K562 (cell line): ENCODE data around the gene DPY19L3. TPM values are rescaled to one million over a fixed set of nuclear protein-coding genes. Genes with fewer than 3 reads are reported as not detected.

Experiments
- ATAC-seq: fragments of 200-7000 bp; cut with Tn5 transposase; 3 replicates; pipeline ENCODE4 v1.9.1; 2020; ENCODE audit warnings: moderate library complexity
- BruUV-seq: library from RNA; stranded (reverse); fragments of 400-500 nt; replicated peaks from 2 replicates; lab custom pipeline; 2021; lab: Mats Ljungman, UMichigan
- CTCF ChIA-PET: fragments of 300-600 bp; formaldehyde crosslinking; extraction: SDS; loops from one replicate; lab custom pipeline; 2021; ENCODE audit warnings: low intra/inter-chr PET ratio; lab: Yijun Ruan, JAX
- POLR2A ChIA-PET: fragments of 300-600, 350-650 bp; sonication (Branson Sonifier 250); formaldehyde crosslinking; extraction: SDS; loops from one replicate; lab custom pipeline; 2021; ENCODE audit warnings: antibody characterized with exemption, inconsistent platforms; lab: Yijun Ruan, JAX
- DNase-seq, 4 experiments: peaks; one replicate each; pipeline versions ENCODE4 v3.0.0 to v3.0.0-alpha.2; 2011 to 2018; ENCODE audit warnings: low spot score in 3 of 4, mixed read lengths in 3 of 4; ENCODE audit errors: extremely low read depth in 1 of 4
- FAIRE-seq: peaks from 2 replicates; lab custom pipeline; 2011; peaks lifted over from hg19 to GRCh38; lab: Jason Lieb, UNC
- H2AFZ ChIP-seq: 2 replicates; pipeline ENCODE4 v1.6.0; 2011; ENCODE audit warnings: low read depth, low read length, control low read depth, inconsistent platforms
- H3K27ac ChIP-seq: fragments of 200-600 bp; 3 replicates; pipeline ENCODE4 v1.8.0; 2011; ENCODE audit warnings: low read depth, mild to moderate bottlenecking, control low read depth, inconsistent platforms, low read length, moderate library complexity, mixed read lengths; ENCODE audit errors: extremely low read depth
- H3K27me3 ChIP-seq, 2 experiments: fragments of 300-600 bp in 1 of 2; 2 replicates in 1 of 2; 3 replicates in 1 of 2; pipeline versions ENCODE4 v1.6.0 to v1.8.0; 2011; ENCODE audit warnings: inconsistent platforms in 2 of 2, low read length in 2 of 2, mild to moderate bottlenecking in 1 of 2, mixed read lengths in 1 of 2, moderate library complexity in 1 of 2; ENCODE audit not compliant: control insufficient read depth in 2 of 2, insufficient read depth in 2 of 2
- H3K36me3 ChIP-seq: fragments of 300-600 bp; 3 replicates; pipeline ENCODE4 v1.8.0; 2011; ENCODE audit warnings: mild to moderate bottlenecking, low read length, inconsistent platforms; ENCODE audit not compliant: control insufficient read depth, insufficient read depth
- H3K4me1 ChIP-seq, 2 experiments: fragments of 200-600 bp in 1 of 2; replicated peaks in 1 of 2; 2 replicates in 1 of 2; 3 replicates in 1 of 2; pipeline versions ENCODE4 v1.5.1 to v1.8.0; 2011; ENCODE audit warnings: inconsistent platforms in 2 of 2, low read length in 2 of 2, mild to moderate bottlenecking in 1 of 2, mixed read lengths in 1 of 2, moderate library complexity in 1 of 2; ENCODE audit not compliant: control insufficient read depth in 2 of 2, insufficient read depth in 2 of 2
- H3K4me2 ChIP-seq: 2 replicates; pipeline ENCODE4 v1.6.1; 2011; ENCODE audit warnings: low read length, control low read depth, inconsistent platforms, mixed read lengths; ENCODE audit not compliant: insufficient read depth
- H3K4me3 ChIP-seq: fragments of 200-600 bp; sonication (generic), shearing (Covaris generic); 2 replicates; pipeline ENCODE4 v1.5.1; 2016; ENCODE audit warnings: control low read depth, inconsistent platforms
- H3K79me2 ChIP-seq: fragments of 200-600 bp; 3 replicates; pipeline ENCODE4 v1.8.0; 2011; ENCODE audit warnings: low read length, inconsistent platforms; ENCODE audit not compliant: control insufficient read depth, insufficient read depth
- H3K9ac ChIP-seq, 2 experiments: 2 replicates each; pipeline versions ENCODE4 v1.6.0 to v1.6.1; 2011; ENCODE audit warnings: low read depth in 2 of 2, low read length in 2 of 2, control low read depth in 1 of 2, inconsistent platforms in 1 of 2, mild to moderate bottlenecking in 1 of 2, mixed read lengths in 1 of 2; ENCODE audit not compliant: insufficient read depth in 1 of 2
- H3K9me1 ChIP-seq: one replicate; pipeline ENCODE4 v1.6.0; 2011; ENCODE audit warnings: inconsistent platforms, mild to moderate bottlenecking, low read length, moderate library complexity; ENCODE audit not compliant: control insufficient read depth, insufficient read depth
- H3K9me3 ChIP-seq: replicated peaks from 2 replicates; pipeline ENCODE4 v1.5.1; 2011; ENCODE audit warnings: low read depth, low read length, inconsistent platforms; ENCODE audit not compliant: control insufficient read depth, insufficient read depth
- H4K20me1 ChIP-seq: replicated peaks from 2 replicates; pipeline ENCODE4 v1.6.1; 2011; ENCODE audit warnings: low read length, inconsistent platforms, mixed read lengths; ENCODE audit not compliant: control insufficient read depth, insufficient read depth
- ARID1B ChIP-seq: fragments of 450-650 bp; IDR thresholded peaks from 2 replicates; pipeline ENCODE4 v1.6.1; 2016; ENCODE audit warnings: antibody characterized with exemption, mild to moderate bottlenecking, inconsistent platforms
- CEBPB ChIP-seq: fragments of 450-650 bp; IDR thresholded peaks from 2 replicates; pipeline ENCODE4 v1.6.1; 2016; ENCODE audit warnings: missing genetic modification characterization, missing compliant biosample characterization
- CEBPG ChIP-seq, 3 experiments: fragments of 200-800 bp in 1 of 3; sonication (Bioruptor generic) in 1 of 3; sonication (generic) in 1 of 3; formaldehyde crosslinking in 1 of 3; IDR thresholded peaks in 2 of 3; conservative IDR thresholded peaks in 1 of 3; 2 replicates each; pipeline versions ENCODE4 v1.6.1 to v1.8.0; 2016 to 2022; ENCODE audit warnings: missing compliant biosample characterization in 2 of 3, missing genetic modification characterization in 2 of 3, mild to moderate bottlenecking in 1 of 3, missing genetic modification reagents in 1 of 3
- ELF2 ChIP-seq: fragments of 250-450 bp; sonication (Bioruptor Pico); IDR thresholded peaks from 2 replicates; pipeline ENCODE4 v1.5.0; 2021; ENCODE audit warnings: mild to moderate bottlenecking
- FOXP1 ChIP-seq: sonication (generic); formaldehyde crosslinking; IDR thresholded peaks from 2 replicates; pipeline ENCODE4 v1.8.0; 2022; ENCODE audit warnings: mild to moderate bottlenecking, missing genetic modification reagents
- ZBTB17 ChIP-seq: fragments of 450-650 bp; formaldehyde crosslinking; IDR thresholded peaks from 2 replicates; pipeline ENCODE4 v1.4.0; 2020; ENCODE audit warnings: mild to moderate bottlenecking
- ZNF586 ChIP-seq: fragments of 450-650 bp; formaldehyde crosslinking; conservative IDR thresholded peaks from 2 replicates; pipeline ENCODE4 v1.4.0; 2020; ENCODE audit warnings: mild to moderate bottlenecking, moderate library complexity
- WGBS: fragments of 100-300 bp; shearing (Covaris generic); methylation state at CpG from one replicate; pipeline ENCODE4 v1.1.6; 2016; ENCODE audit warnings: low coverage, mixed read lengths; ENCODE audit not compliant: insufficient coverage; ENCODE audit errors: missing lambda C conversion rate; 5-methylcytosine and 5-hydroxymethylcytosine counted together
- in situ Hi-C: fragments of 300-500 bp; cut with MboI; formaldehyde crosslinking; loops from 4 replicates; pipeline ENCODE4 v1.15.0; 2018; ENCODE audit warnings: inconsistent platforms, mixed read lengths
- intact Hi-C: fragments of 100-400 bp; cut with micrococcal nuclease; formaldehyde crosslinking; loops from 2 replicates; pipeline ENCODE4 v1.14.2; 2022
- polyA plus RNA-seq, 8 experiments: library from polyadenylated mRNA; depleted of rRNA in 4 of 8; stranded (reverse) in 5 of 8; unstranded in 3 of 8; fragments of >200 nt; fragmentation: Nextera tagmentation in 2 of 8; fragmentation: Illumina TruSeq in 1 of 8; extraction: Ambion mirVana in 2 of 8; extraction: Trizol in 1 of 8; gene quantifications; 2 replicates each; pipeline versions ENCODE4 v1.2.1 to v1.2.3, GENCODE V29; 2011 to 2014; ENCODE audit warnings: inconsistent platforms in 1 of 8, missing spikeins in 1 of 8
- total RNA-seq, 7 experiments: library from RNA; depleted of rRNA in 6 of 7; stranded (reverse); fragments of >200 nt in 6 of 7; fragmentation: Illumina TruSeq in 2 of 7; extraction: Trizol in 2 of 7; gene quantifications; 2 replicates each; pipeline versions ENCODE4 v1.2.1 to v1.2.3, GENCODE V29; 2011 to 2021; ENCODE audit warnings: low replicate concordance in 1 of 7

The DPY19L3 gene
- total and polyA plus RNA-seq, 9 of the 15 experiments (the other 6 are each of a cell fraction or from before 2014, with no cell fraction given): 4.7 to 39.2 (median 22.0) TPM

DNA sequence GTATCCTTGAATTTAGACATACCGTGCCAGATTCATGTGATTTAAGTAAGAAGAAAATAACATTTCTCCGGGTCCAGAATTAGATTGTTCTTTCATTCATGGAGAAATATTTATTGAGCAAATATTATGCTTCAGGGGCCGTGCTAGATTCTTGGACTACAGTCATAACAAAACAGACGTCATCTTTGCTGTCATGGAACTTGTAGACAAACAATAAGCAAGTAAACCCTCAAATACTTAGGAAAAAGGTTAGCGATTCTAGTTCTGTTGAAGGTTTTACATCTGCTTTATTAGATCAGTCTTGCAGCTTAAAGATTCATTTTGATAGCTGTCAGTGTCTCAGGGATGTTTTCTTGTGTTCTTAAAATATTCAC is 43.3 kb upstream of the DPY19L3 start:
- Histone ChIP-seq H3K9me3 (no peaks in the 10 kb centered on the region), H3K79me2 (peaks cover 28% of the 10 kb centered on the region), H3K27ac (no peak overlapping the region), H3K4me3 (no peak overlapping the region), H3K36me3 (peaks cover 85% of the 10 kb centered on the region), H3K9me1 (no peaks in the 10 kb centered on the region), H3K4me2 (no peak overlapping the region), H3K27me3 (no peaks in the 10 kb centered on the region), H3K9ac (no peak overlapping the region), H3K4me1 (no peaks in the 10 kb centered on the region), H2AFZ (no peak overlapping the region), H4K20me1 (no peaks in the 10 kb centered on the region)
- intact Hi-C loops (no loop called here), in situ Hi-C loops (no loop called here)
- DNase-seq: no peak
- CTCF ChIA-PET: no interaction called here
- TF ChIP-seq ARID1B (no peak), ZNF586 (no peak), ZBTB17 (CRISPR knock-in tag) (no peak), ELF2 (CRISPR knock-in tag) (no peak)
- ATAC-seq: no peak
- POLR2A ChIA-PET: interaction anchor here (1.0 to 2.7 kb wide), 2 partner anchors 11 to 17 kb away, joined by 3 to 10 read pairs; partner anchors contain the start of gene ZNF507
- no peak for FAIRE-seq
- 84% methylated on average over 5 of the region's 5 CpGs for WGBS
- no TSS peak for BruUV-seq

DNA sequence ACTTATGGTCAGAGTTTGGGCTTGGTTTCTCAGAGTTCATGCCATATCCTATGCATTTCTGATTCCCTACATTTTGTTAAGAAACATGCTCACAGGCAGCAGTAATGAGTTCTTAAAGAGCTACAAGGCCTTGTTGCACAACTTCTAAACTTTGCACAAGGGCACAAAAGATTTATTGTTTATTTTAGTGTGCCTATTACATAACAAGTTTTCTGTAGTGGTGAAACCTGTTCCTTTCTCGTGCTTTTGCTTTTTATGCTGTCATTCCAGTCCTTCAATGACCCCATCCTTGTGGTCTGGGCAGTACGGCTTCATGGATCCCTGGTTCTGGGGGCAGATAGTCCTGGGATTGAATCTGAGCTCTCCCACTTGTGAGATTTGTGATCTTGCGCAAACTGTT is 42.4 kb upstream of the DPY19L3 start:
- no peak overlapping the region for H3K4me2 ChIP-seq
- no peak for TF ChIP-seq CEBPG (CRISPR knock-in tag; IDR thresholded peaks at IDR 0.05)
- peak in 1 of 2 experiments; percentile 49; a peak in 2 of 4 replicates for TF ChIP-seq CEBPG (tag; conservative IDR thresholded peaks at IDR 0.05 in 1 of 2, IDR thresholded peaks at IDR 0.05 in 1 of 2)
- TF ChIP-seq FOXP1: no peak
- peak; percentile 57 for TF ChIP-seq CEBPB (tag)
- TF ChIP-seq, all 486 proteins: peak for 2
- Histone ChIP-seq H3K9ac (no peak overlapping the region), H2AFZ (no peak overlapping the region), H3K79me2 (peaks cover 37% of the 10 kb centered on the region), H3K27ac (no peak overlapping the region), H4K20me1 (no peaks in the 10 kb centered on the region), H3K4me1 (peaks cover 3 to 5% of the 10 kb centered on the region in 2 experiments; a peak in 3 of 5 replicates), H3K36me3 (peaks cover 85% of the 10 kb centered on the region), H3K27me3 (no peaks in the 10 kb centered on the region), H3K4me3 (no peak overlapping the region), H3K9me3 (no peaks in the 10 kb centered on the region), H3K9me1 (no peaks in the 10 kb centered on the region)
- intact Hi-C loops (no loop called here), in situ Hi-C loops (no loop called here)
- ChIA-PET POLR2A (interaction anchor here (0.5 to 2.7 kb wide), 4 partner anchors 9 to 22 kb away, joined by 3 to 10 read pairs (median 3); partner anchors contain the start of gene ZNF507), CTCF (no interaction called here)
- ATAC-seq (no peak), FAIRE-seq (no peak), DNase-seq (no peak)
- 88% methylated on average over 3 of the region's 3 CpGs for WGBS
- BruUV-seq: no TSS peak
